Adipocyte (in vitro differentiated cells): Measurements from ENCODE around the gene NLN.
"Not testable (repeated sequence)": the region's sequence is repeated elsewhere in the genome, so short reads cannot be mapped to it uniquely, and the experiment has no call there.

Experiments
- DNase-seq: peaks from one replicate; pipeline ENCODE4 v3.0.0-alpha.2; 2015; ENCODE audit warnings: low read depth
- H3K27me3 ChIP-seq: replicated peaks from 2 replicates; pipeline ENCODE4 v1.7.0; 2013; ENCODE audit warnings: mild to moderate bottlenecking, low read length, moderate library complexity; ENCODE audit not compliant: control insufficient read depth, insufficient read depth
- H3K36me3 ChIP-seq: 2 replicates; pipeline ENCODE4 v1.7.0; 2013; ENCODE audit warnings: low read length, mild to moderate bottlenecking, moderate library complexity; ENCODE audit not compliant: control insufficient read depth, insufficient read depth, severe bottlenecking
- H3K4me1 ChIP-seq: 2 replicates; pipeline ENCODE4 v1.7.0; 2013; ENCODE audit warnings: mild to moderate bottlenecking, low read length, moderate library complexity; ENCODE audit not compliant: control insufficient read depth, insufficient read depth
- H3K4me3 ChIP-seq: 2 replicates; pipeline ENCODE4 v1.7.0; 2013; ENCODE audit warnings: mild to moderate bottlenecking, low read length, moderate library complexity
- H3K9ac ChIP-seq: 2 replicates; pipeline ENCODE4 v1.7.0; 2013; ENCODE audit warnings: mild to moderate bottlenecking, low read length, moderate library complexity
- H3K9me3 ChIP-seq: 2 replicates; pipeline ENCODE4 v1.7.0; 2013; ENCODE audit warnings: mild to moderate bottlenecking, low read length, moderate library complexity; ENCODE audit not compliant: control insufficient read depth

The NLN gene

GRCh38 chr5:65833780-65834179 is 111.8 kb downstream of the NLN start:
- H3K9ac ChIP-seq: no peak overlapping the region
- no peaks in the 10 kb centered on the region for H3K9me3 ChIP-seq
- DNase-seq: no peak
- no peak overlapping the region for H3K4me3 ChIP-seq
- H3K27me3 ChIP-seq: no peaks in the 10 kb centered on the region
- peaks cover 12% of the 10 kb centered on the region for H3K4me1 ChIP-seq
- H3K36me3 ChIP-seq: no peaks in the 10 kb centered on the region

- no peaks in the 10 kb centered on the region for H3K36me3 ChIP-seq
- no peak overlapping the region for H3K4me3 ChIP-seq
- H3K9me3 ChIP-seq: no peaks in the 10 kb centered on the region
- peak; percentile 9 for DNase-seq
- no peaks in the 10 kb centered on the region for H3K27me3 ChIP-seq
- peaks cover 10% of the 10 kb centered on the region for H3K4me1 ChIP-seq
- no peak overlapping the region for H3K9ac ChIP-seq
Measured at GRCh38 chr5:65834306-65834705, 112.3 kb downstream of the NLN start.

GRCh38 chr5:65835191-65835590 is 113.2 kb downstream of the NLN start:
- Histone ChIP-seq H3K9ac (no peak overlapping the region), H3K4me3 (no peak overlapping the region), H3K27me3 (no peaks in the 10 kb centered on the region), H3K36me3 (no peaks in the 10 kb centered on the region), H3K9me3 (no peaks in the 10 kb centered on the region), H3K4me1 (peaks cover 10% of the 10 kb centered on the region)
- no peak for DNase-seq

GRCh38 chr5:65837139-65837538 is 115.1 kb downstream of the NLN start:
- no peaks in the 10 kb centered on the region for H3K36me3 ChIP-seq
- no peaks in the 10 kb centered on the region for H3K9me3 ChIP-seq
- peak; percentile 6 for DNase-seq
- H3K4me3 ChIP-seq: no peak overlapping the region
- H3K4me1 ChIP-seq: no peaks in the 10 kb centered on the region
- no peaks in the 10 kb centered on the region for H3K27me3 ChIP-seq
- H3K9ac ChIP-seq: no peak overlapping the region

- not testable (repeated sequence) for DNase-seq, H3K36me3 ChIP-seq, H3K4me3 ChIP-seq, H3K9ac ChIP-seq, H3K9me3 ChIP-seq, H3K4me1 ChIP-seq, H3K27me3 ChIP-seq
Measured at GRCh38 chr5:65839170-65839569, 117.2 kb downstream of the NLN start.

GRCh38 chr5:65840071-65840470 is 118.1 kb downstream of the NLN start:
- Histone ChIP-seq H3K4me1 (peaks cover 1% of the 10 kb centered on the region), H3K9ac (no peak overlapping the region), H3K36me3 (no peaks in the 10 kb centered on the region), H3K9me3 (no peaks in the 10 kb centered on the region), H3K4me3 (no peak overlapping the region), H3K27me3 (no peaks in the 10 kb centered on the region)
- no peak for DNase-seq

- not testable (repeated sequence) for DNase-seq, H3K4me1 ChIP-seq, H3K36me3 ChIP-seq, H3K4me3 ChIP-seq, H3K9ac ChIP-seq, H3K27me3 ChIP-seq, H3K9me3 ChIP-seq
Measured at GRCh38 chr5:65844763-65845162, 122.8 kb downstream of the NLN start.

GRCh38 chr5:65846101-65846500 is 124.1 kb downstream of the NLN start:
- no peak overlapping the region for H3K4me3 ChIP-seq
- DNase-seq: no peak
- H3K27me3 ChIP-seq: no peaks in the 10 kb centered on the region
- H3K9me3 ChIP-seq: no peaks in the 10 kb centered on the region
- H3K9ac ChIP-seq: no peak overlapping the region
- H3K36me3 ChIP-seq: no peaks in the 10 kb centered on the region
- H3K4me1 ChIP-seq: peaks cover 3% of the 10 kb centered on the region

- not testable (repeated sequence) for H3K4me3 ChIP-seq, H3K9ac ChIP-seq, H3K4me1 ChIP-seq, H3K27me3 ChIP-seq, H3K36me3 ChIP-seq, DNase-seq, H3K9me3 ChIP-seq
Measured at GRCh38 chr5:65847019-65847418, 125.0 kb downstream of the NLN start.

GRCh38 chr5:65849918-65850317 is 127.9 kb downstream of the NLN start:
- H3K9ac ChIP-seq, H3K4me1 ChIP-seq, H3K4me3 ChIP-seq, H3K9me3 ChIP-seq, DNase-seq, H3K36me3 ChIP-seq, H3K27me3 ChIP-seq: not testable (repeated sequence)

GRCh38 chr5:65854925-65855324 is 132.9 kb downstream of the NLN start:
- H3K4me3 ChIP-seq: no peak overlapping the region
- no peak overlapping the region for H3K9ac ChIP-seq
- H3K9me3 ChIP-seq: no peaks in the 10 kb centered on the region
- H3K4me1 ChIP-seq: no peaks in the 10 kb centered on the region
- no peaks in the 10 kb centered on the region for H3K27me3 ChIP-seq
- peak; percentile 39 for DNase-seq
- no peaks in the 10 kb centered on the region for H3K36me3 ChIP-seq

- no peak overlapping the region for H3K4me3 ChIP-seq
- DNase-seq: peak; percentile 38
- H3K27me3 ChIP-seq: no peaks in the 10 kb centered on the region
- H3K9ac ChIP-seq: no peak overlapping the region
- no peaks in the 10 kb centered on the region for H3K9me3 ChIP-seq
- peaks cover 2% of the 10 kb centered on the region for H3K4me1 ChIP-seq
- no peaks in the 10 kb centered on the region for H3K36me3 ChIP-seq
Measured at GRCh38 chr5:65855766-65856315, 133.8 kb downstream of the NLN start.
